GM08714 (cell line): ENCODE data around the gene SH3RF3.
"Not testable (repeated sequence)": the region's sequence is repeated elsewhere in the genome, so short reads cannot be mapped to it uniquely, and the experiment has no call there.

ENCODE experiments used
- H3K4me3 ChIP-seq: fragments of 200-500 bp; sonication (Bioruptor generic); 2 replicates; pipeline ENCODE4 v1.5.1; 2014; ENCODE audit warnings: mild to moderate bottlenecking, low read length, inconsistent platforms
- ZNF274 ChIP-seq: IDR thresholded peaks from 2 replicates; pipeline ENCODE4 v1.6.1; 2012; ENCODE audit warnings: mild to moderate bottlenecking, low read depth, low read length

The SH3RF3 gene

DNA sequence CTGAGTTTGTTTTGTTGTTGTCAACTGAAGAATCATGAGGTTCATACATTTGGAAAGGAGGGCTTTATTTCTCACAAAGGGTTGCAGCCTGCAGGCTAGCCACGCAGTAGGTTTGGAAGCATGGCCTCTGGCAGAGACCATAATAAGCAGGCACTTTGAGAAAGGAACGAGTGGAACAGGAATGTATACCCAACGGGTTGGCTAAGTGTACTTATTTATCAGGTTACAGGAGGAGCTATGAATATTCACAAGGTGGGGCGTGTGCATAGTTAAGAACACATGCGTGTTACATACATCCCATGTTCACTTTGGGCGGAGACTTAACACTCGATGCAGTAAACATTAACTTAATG, 30.1 kb upstream of the SH3RF3 start:
- H3K4me3 ChIP-seq: no peak overlapping the region

DNA sequence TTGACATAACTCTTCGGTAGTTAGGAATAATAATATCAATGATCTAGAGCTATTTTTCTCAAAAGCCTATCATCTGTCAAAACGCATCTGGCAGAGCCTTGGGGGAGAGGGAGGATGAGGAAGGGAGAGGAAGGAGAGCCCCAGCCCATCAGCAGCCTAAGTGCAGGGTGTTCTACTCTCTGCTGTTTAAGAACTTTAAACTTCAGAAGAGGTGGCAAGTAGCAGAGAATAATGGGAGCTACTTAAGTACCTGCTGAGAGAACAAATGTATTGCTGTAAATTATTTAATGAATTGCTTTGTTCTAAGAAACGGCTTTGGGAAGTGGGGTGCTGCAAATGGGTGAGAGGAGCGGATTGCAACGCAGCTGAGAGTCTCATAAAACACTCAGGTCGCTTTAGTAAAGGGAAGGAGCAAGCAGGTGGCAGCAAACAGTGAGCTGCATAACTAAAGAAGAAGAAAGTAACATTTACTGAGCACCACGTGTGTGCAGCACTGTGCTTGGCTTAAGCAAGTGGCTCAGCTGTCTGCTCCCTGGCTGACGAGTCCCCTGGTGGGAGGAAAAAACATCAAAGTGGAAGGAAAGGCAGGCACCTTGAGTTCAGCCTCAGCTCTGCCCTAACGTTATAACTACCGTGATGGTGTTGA, 26.3 kb upstream of the SH3RF3 start:
- H3K4me3 ChIP-seq: no peak overlapping the region
- no peak for TF ChIP-seq ZNF274

More for the DNA sequence above, 30.1 kb upstream of the SH3RF3 start:
- no peak for TF ChIP-seq ZNF274

DNA sequence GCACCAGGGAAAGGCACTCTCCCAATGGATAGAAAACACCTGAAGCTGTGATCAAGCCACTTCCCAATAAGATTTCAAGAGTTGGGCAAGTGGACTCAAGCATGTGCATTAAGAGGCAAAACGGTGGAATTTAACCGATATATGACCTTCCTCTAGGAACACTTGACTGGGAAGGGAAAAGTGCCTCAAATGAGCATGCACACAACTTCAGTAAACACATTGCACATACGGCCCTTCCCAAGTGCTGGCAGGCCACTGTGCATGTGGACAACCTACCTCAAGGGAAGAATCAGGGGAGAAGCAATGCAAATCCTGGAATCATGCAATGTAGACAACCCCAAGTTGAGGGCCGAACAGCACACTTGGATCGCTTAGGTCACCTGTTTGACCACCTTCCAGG, 23.9 kb upstream of the SH3RF3 start:
- no peak for TF ChIP-seq ZNF274

DNA sequence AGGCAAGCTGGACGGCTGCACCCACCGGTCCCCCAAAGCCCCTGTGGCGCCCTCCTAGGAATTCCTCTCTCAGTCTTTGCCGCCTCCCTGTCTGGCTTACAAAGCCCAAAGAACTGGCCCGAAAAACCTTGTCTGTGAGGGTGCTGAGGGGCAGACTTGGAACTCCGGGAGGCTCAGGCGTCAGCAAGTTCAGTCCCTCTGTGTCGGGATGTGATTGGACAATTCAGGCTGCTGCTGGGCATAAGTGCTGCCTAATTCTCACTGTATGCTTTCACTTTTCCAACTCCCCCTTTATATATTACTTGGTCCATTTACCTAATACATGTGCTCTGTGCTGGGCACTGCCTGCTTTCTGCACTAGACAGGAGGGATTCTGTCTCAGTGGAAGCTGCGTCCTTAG, 20.3 kb upstream of the SH3RF3 start:
- no peak overlapping the region for H3K4me3 ChIP-seq
- TF ChIP-seq ZNF274: no peak

More for the DNA sequence above, 23.9 kb upstream of the SH3RF3 start:
- H3K4me3 ChIP-seq: no peak overlapping the region

DNA sequence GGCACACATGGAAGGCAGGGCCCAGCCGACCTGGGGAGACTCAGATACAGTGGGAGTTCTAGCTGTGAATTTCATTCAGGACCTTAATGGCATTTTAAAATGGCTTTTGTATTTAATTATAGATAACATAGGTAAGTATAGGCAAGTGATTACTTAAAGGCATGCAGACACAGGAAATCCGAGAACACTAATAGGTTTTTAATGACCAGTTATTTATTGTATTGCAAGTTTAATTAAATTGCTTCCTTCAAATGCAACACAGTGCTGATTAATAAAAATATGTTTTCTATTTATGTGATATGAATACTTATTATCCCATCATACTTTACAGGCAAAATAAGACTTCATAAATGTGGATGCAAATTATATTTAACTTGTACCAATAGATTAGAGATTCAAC, 19.7 kb upstream of the SH3RF3 start:
- H3K4me3 ChIP-seq: no peak overlapping the region
- TF ChIP-seq ZNF274: no peak

DNA sequence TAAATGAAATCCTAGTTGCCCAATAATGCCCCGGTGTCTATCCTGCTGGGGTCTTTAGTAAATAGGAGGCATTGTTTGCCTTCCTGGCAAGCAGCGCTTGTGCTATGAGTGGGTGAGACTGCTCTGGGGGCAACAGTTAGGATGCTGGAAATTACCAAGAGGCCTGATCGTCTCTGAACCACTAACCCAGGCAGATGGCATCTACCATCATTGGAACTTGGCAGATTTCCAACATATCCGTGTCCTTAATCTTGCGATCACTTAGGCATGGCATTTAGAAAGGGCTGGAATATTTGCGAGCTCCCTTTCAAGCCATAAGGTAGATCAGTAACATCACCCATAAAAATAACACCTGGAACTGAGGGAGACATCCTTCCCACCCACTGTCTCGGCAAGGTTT, 18.8 kb upstream of the SH3RF3 start:
- no peak for TF ChIP-seq ZNF274

DNA sequence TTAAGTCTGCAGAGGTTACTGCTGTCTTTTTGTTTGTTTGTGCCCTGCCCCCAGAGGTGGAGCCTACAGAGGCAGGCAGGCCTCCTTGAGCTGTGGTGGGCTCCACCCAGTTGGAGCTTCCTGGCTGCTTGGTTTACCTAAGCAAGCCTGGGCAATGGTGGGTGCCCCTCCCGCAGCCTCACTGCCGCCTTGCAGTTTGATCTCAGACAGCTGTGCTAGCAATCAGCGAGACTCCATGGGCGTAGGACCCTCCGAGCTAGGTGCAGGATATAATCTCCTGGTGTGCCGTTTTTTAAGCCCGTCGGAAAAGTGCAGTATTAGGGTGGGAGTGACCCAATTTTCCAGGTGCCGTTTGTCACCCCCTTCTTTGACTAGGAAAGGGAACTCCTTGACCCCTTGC, 11.8 kb upstream of the SH3RF3 start:
- H3K4me3 ChIP-seq: not testable (repeated sequence)

More for the DNA sequence above, 18.8 kb upstream of the SH3RF3 start:
- H3K4me3 ChIP-seq: no peak overlapping the region

DNA sequence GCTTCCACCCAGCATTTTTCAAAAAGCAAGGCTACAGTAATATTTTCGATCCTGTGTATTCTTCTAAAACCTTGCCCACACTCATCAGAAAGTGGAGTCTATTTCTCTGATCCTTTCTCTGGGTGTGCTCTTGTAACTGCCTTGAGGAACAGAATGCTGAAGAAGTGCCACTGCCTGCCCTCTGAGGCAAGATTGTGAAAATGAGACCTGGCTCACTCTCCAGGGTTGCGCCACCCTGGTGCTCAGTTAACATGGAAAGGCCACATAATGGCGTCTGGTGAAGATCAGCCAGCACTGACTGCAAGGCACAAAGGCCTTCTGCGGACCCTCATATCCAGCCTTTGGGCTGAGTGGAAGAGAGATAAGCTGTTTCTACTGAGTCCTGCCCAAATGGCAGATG, 11.2 kb upstream of the SH3RF3 start:
- no peak overlapping the region for H3K4me3 ChIP-seq
- TF ChIP-seq ZNF274: no peak

DNA sequence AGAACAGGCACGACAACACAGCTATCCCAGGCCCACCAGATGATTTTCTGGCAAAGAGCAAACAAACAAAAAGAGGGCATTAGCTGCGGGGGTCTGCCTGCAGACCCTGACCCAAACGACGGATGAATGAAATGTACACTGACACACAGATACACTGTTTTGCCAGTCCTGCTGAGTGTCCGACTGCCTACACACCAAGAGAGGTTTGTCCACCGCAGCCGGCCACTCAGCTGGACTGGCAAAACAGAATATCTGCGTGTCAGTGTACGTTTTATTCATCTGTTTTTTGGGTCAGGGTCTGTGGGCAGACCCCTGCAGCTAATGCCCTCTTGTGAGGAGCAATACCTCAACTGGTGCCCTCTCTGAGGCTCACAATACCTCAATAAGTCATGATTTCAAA, 10.7 kb upstream of the SH3RF3 start:
- no peak overlapping the region for H3K4me3 ChIP-seq
- no peak for TF ChIP-seq ZNF274

DNA sequence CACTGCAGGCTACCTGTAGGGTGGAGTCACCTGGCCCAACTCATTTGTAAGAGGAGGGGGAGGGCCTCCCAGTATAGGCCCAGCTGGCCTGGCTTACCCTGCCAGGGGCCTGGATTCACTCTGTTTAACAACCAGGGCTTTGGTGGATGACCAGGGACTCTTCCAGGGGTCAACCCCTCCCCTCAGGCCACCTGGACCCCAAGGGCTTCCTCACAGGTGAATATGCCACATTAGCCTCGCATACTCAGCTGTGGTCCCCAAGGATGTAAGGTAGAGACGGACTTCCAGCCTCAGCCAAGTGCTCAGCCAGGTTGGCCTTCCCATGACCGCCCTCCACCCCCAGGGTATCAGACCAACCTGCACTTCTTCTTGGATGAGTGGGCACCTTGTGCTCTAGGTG, 8.8 kb upstream of the SH3RF3 start:
- no peak overlapping the region for H3K4me3 ChIP-seq
- no peak for TF ChIP-seq ZNF274

DNA sequence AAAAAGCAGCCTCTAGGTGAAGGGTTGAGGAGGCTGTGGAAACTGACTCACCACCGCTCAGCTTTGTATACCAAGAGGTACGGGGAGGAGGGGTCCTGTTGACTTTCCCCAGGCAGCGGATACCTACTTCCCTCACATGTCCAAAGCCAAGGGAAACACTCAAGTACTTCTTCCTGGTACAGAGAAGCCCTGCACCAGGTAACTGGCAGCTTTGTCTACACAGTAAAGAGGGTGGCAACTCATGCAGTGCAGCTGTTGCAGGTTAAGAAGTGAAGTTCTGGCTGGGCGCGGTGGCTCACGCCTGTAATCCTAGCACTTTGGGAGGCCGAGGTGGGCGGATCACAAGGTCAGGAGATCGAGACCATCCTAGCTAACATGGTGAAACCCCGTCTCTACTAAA, 8.3 kb upstream of the SH3RF3 start:
- not testable (repeated sequence) for H3K4me3 ChIP-seq

DNA sequence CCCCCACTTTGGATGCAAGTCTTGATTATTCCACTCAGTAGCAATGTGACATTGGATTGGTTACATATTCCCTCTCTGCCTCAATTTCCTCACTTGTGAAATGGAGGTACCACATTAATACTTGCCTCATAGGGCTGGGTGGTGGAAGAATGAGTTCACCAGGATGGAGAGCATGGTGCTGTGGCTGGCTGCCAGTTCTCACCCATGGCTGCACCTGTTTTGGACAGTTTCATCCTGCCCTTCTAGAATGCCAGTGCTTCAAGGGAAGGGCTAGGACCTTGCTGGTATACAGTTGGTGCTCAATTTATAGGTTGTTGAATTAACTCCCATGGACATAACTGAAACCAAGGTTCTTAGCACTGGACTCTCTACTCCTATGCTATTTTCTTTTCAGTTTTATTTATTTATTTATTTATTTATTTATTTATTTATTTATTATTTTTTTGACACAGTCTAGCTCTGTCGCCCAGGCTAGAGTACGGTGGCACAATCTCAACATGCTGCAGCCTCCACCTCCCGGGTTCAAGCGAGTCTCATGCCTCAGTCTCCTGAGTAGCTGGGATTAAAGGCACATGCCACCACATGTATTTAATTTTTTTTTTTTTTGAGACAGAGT, 5.3 kb upstream of the SH3RF3 start:
- TF ChIP-seq ZNF274: no peak
- no peak overlapping the region for H3K4me3 ChIP-seq

DNA sequence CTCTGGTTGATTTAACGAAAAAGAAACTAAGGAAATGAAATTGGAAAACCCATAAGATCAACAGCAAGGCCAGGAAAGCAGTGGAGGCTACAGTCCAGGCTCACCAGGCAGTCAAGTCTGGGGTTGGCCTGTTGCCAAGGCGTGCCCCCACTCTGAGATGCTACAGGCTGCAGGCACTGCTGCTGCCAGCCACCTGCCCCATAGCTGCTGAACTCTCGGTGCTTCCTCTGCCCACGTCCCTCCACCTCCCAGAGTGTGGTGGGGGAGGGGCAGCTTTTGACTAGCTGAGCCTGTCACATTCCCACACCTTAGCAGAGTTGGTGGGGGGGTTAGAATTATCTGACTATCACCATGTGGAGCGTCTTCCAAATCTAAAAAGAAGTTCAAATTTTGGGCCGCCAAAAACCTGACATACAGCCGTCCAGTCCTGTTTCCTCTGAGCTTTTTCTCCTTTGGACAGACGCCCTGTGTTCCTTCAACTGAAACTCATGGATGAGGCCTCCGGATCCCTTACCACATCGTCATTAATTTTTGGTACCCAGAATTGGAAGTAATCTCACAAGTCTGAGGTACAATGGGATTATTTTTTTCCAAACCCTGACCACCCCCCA, 3.9 kb upstream of the SH3RF3 start:
- H3K4me3 ChIP-seq: no peak overlapping the region
- no peak for TF ChIP-seq ZNF274

DNA sequence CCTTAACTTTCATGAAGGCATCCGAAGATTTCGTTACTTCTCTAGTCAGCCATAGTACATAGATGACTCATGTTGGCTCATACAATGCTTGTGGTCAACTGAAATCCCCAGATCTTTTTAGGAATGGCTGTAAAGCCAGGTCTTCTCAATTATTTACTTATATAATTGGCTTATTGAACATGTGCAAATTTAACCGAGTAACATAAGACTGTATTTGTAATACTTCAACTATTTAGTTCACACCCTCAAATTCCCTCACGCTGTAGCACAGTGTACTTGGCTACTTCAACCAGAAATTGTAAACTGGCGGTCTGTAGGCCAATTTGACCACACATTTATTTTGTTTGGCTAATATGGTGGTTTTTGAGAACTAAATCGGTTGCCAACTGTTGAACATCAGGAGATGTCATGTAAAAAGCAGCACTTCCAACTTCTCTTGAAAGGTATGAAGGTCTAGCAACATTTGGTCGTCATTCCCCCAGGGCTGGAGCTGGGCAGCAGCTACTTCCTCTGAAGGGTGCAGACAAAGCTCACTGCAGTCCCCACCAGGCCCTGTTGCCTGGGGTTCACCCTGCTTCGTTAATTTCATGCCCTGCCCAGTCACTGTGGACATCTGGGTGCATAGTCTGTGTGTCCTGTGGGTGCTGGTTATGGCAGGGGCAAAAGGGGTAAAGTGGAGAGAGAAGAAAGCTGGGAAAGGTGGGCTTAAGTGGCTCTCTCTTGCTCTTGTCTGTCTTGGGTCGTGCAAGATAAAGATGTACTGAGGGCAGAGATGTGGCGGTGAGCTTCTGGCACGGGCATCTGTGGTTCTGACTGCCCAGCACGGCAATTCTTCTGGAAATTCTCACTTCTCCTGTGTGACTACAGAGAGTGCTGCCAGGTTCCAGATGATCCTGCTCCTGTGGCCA, 3.2 kb upstream of the SH3RF3 start:
- TF ChIP-seq ZNF274: no peak
- no peak overlapping the region for H3K4me3 ChIP-seq

DNA sequence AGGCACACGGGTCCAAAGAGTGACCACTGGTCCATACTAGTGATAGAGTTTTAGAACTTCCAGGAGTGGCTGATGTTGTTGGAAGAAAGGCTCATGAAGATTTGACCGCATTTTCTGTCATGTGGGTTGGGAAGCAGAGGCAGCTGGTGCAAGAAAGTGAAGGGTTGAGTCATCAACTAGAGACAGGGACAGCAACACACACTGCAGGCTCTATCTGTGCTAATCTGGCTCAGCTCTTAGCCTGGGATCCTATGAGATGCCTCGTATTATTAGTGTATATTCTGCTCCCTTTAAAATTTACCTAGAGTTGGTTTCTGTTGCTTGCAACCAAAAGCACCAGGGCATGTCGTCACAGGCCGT, 2.5 kb upstream of the SH3RF3 start:
- no peak overlapping the region for H3K4me3 ChIP-seq
- TF ChIP-seq ZNF274: no peak
